Breast epithelium (tissue), 3 donors: ENCODE measurements around the gene ARL4A.

ENCODE experiments used
- POLR2A ChIP-seq: fragments of 450-650 bp; IDR thresholded peaks from one replicate; pipeline ENCODE4 v1.6.1; 2016; ENCODE audit warnings: antibody characterized with exemption, mild to moderate bottlenecking, moderate library complexity
- POLR2AphosphoS5 ChIP-seq, 3 donors: sonication (generic); formaldehyde crosslinking; IDR thresholded peaks; one replicate each; pipeline ENCODE4 v1.6.1; 2017; ENCODE audit warnings: antibody characterized with exemption in 3 of 3
- TF ChIP-seq, protein P1 (sequence below), 3 donors: fragments of 450-650 bp; IDR thresholded peaks; one replicate each; pipeline ENCODE4 v1.5.1; 2016 to 2017; ENCODE audit warnings: antibody characterized with exemption in 3 of 3, mild to moderate bottlenecking in 3 of 3, moderate library complexity in 3 of 3

GRCh38 chr7:12705878-12706277 is 18.4 kb downstream of the ARL4A start:
- TF ChIP-seq, protein P1, sequence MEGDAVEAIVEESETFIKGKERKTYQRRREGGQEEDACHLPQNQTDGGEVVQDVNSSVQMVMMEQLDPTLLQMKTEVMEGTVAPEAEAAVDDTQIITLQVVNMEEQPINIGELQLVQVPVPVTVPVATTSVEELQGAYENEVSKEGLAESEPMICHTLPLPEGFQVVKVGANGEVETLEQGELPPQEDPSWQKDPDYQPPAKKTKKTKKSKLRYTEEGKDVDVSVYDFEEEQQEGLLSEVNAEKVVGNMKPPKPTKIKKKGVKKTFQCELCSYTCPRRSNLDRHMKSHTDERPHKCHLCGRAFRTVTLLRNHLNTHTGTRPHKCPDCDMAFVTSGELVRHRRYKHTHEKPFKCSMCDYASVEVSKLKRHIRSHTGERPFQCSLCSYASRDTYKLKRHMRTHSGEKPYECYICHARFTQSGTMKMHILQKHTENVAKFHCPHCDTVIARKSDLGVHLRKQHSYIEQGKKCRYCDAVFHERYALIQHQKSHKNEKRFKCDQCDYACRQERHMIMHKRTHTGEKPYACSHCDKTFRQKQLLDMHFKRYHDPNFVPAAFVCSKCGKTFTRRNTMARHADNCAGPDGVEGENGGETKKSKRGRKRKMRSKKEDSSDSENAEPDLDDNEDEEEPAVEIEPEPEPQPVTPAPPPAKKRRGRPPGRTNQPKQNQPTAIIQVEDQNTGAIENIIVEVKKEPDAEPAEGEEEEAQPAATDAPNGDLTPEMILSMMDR (IDR thresholded peaks at IDR 0.05), result no peak
- no peak for TF ChIP-seq POLR2A
- TF ChIP-seq POLR2AphosphoS5 (IDR thresholded peaks at IDR 0.05), result no peak
